HG03280 (cell line): ENCODE results near the gene SPPL3.
"Not testable (repeated sequence)": the region's sequence is repeated elsewhere in the genome, so short reads cannot be mapped to it uniquely, and the experiment has no call there.

Experiments
- ATAC-seq: cut with Tn5 transposase; IDR thresholded peaks from one replicate; pipeline ENCODE4 v1.9.1; 2021; ENCODE audit warnings: mild to moderate bottlenecking, moderate library complexity; ENCODE audit not compliant: unreplicated experiment

SPPL3 gene

DNA sequence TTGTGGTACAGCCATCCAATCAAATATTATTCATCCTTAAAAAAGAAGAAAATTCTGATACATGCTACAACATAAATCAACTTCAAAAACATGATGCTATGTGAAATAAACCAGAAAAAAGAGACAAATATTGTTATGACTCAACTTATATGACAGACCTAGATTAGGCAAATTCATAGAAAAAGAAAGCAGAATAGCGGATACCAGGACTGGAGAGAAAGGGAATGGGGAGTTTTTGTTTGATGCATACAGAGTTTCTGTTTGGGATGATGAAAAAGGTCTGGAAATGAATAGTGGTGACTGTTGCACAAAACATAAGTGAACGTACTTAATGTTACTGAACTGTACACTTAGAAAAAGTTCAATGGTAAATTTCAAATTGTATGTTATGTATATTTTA lies 82.3 kb downstream of the SPPL3 start:
- no peak for ATAC-seq

GRCh38 chr12:120820884-120821510 lies 83.2 kb downstream of the SPPL3 start:
- no peak for ATAC-seq

GRCh38 chr12:120818416-120818815 lies 85.7 kb downstream of the SPPL3 start:
- ATAC-seq: no peak

DNA sequence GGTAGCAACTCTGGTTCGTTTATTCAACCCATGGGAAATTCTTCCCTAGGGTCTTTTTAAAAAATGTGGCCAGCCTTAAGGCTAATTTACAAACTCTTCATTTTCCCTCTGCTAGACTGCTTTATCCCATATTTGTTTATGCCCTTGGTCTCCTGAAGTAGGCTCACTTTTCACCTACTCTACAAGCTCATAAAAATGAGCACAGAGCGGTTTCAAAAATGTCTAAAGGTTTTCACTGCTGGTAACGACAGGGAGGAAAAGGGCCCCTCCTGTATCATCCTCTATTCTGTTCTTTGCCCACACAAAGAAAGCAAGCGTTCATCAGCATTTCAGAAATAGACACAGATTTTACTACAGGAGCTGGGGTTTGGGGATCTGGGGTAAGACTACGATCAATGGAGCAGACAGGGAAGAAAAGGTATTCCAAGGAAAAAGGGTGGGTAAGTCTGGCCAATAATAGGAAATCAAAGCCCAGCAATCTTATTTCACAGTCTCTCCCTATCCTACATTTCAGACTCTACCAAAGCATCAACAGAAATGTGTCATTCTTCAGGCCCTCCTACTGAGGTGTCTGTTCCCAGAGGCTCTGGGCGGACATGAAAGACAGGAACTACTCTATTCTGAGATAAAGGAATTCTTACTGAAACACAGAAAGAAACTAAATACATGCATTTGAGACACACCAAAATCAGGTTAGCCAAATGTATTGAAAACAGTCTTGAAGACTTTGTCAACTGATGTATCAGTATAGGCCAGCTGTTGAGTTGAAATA lies 86.4 kb downstream of the SPPL3 start:
- no peak for ATAC-seq

DNA sequence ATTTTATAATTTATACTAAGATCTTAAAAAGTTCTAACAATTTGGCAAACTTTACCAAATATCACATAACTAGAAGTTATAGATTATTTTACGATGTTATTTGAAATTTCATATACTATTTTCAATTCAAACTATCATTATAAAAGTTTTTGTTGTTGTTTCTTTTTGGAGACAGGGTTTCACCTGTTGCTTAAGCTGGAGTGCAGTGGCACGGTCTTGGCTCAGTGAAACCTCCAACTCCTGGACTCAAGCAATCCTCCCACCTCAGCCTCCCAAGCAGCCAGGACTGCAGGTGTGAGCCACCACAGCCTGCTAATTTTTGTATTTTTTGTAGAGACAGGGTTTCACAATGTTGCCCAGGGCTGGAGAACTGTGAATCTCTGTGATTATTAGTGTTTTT lies 87.8 kb downstream of the SPPL3 start:
- no peak for ATAC-seq

DNA sequence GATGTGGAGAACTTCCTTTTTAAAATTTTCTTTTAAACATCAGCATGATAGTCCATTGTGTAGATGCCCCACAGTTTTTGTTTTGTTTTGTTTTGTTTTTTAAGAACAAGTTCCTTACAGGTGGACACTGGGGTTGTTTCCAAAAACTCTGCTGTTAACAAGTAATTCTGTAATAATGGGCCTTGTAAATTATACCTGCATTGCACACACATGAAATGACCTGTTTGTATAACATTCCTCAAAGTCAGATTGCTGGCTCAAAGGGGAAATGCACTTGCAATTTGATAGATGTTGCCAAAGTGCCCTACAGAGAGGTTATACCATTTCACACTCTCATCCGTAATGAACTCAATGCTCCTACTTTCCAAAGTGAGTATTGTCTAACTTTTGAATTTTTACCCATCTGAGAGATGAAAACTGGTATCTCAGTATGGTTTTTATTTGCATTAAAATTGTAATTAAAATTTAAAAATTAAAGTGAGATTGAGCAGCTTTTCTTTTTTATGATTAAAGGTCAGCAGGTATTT lies 89.2 kb downstream of the SPPL3 start:
- ATAC-seq: no peak

DNA sequence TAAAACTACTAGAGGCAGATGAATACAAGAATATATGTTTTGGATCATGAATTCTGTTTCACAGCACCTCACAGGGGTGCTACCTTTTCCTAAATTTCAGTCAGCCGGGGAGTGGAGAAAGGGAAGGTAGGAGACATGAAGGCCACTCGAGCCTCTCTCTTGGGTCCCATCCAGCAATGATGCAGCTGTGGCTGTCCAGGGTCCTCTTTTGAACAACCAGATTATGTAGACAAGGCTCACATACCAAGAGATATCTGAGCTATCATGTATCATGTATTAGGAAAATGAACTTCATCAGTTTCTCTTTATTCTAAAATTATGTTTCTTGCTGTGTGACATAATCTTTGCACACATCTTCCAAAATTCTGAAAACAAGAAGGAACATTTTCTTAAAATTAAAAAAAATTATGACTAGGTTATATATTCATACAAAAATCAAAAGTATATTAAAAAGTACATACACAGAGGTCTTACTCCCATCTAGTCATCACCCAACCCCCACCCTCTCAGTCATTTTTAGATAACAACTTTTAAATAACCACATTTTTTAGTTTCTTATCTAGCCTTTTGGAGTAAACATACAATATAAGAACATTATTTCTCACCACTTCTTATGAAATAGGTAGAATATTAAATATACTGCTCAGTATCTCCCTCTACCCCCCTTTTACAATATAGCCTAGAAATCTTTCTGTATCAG lies 89.8 kb downstream of the SPPL3 start:
- ATAC-seq: no peak

GRCh38 chr12:120813588-120814153 lies 90.5 kb downstream of the SPPL3 start:
- ATAC-seq: no peak

GRCh38 chr12:120810021-120810420 lies 94.1 kb downstream of the SPPL3 start:
- no peak for ATAC-seq

DNA sequence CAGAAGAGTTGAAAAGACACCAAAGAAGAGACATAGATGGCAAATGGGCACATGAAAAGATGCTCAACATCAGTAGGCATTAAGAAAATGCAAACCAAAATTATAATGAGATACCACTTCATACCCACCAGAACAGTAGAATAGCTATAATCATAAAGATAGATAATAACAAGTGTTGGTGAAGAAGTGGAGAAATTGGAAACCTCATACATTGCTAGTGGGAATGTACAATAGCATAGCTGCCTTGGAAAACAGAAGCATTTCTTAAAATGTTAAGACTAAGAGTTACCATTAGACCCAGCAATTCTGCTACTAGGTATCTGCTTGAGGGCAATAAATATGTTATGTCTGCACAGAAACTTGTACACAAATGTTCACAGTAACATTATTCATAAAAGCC lies 99.7 kb downstream of the SPPL3 start:
- no peak for ATAC-seq

DNA sequence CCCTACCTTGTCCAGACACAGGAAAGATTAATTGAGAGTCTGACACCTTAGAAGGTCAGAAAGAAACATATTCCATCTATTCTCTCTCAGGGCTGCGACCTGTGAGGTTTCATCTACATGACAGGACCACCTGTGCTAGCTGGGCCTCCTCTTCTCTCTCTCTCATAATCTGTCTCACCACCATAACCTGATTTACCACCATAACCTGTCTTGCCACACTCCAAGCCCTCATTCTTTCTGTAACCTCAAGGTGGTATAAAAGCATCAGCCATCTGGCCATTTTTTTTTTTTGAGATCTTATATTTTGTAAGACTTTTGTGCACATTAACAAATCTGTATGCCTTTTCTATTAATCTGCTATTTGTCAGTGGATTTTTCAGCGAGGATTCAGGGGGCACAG lies 103.0 kb downstream of the SPPL3 start:
- ATAC-seq: no peak

GRCh38 chr12:120800665-120801064 lies 103.5 kb downstream of the SPPL3 start:
- ATAC-seq: no peak

- no peak for ATAC-seq
Observed at GRCh38 chr12:120799243-120800045, 104.7 kb downstream of the SPPL3 start.

DNA sequence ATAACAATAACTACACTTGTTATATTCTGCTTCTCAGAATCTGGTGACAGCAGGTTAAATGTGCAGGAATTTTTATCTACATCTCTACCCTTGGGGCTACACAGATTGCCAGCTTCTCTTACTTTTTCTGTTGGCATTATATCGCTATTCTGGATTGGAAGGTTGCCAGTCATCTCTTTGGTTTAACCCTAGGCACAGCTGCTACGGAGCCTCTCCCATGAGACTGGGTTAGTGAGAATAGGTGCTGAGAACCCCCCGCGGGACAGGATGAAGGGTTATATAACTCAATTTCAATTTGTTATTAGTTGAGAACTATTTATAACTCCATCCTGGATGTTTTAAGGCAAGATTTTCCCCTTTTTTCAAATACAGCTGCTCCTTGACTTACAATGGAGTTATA lies 105.5 kb downstream of the SPPL3 start:
- no peak for ATAC-seq

DNA sequence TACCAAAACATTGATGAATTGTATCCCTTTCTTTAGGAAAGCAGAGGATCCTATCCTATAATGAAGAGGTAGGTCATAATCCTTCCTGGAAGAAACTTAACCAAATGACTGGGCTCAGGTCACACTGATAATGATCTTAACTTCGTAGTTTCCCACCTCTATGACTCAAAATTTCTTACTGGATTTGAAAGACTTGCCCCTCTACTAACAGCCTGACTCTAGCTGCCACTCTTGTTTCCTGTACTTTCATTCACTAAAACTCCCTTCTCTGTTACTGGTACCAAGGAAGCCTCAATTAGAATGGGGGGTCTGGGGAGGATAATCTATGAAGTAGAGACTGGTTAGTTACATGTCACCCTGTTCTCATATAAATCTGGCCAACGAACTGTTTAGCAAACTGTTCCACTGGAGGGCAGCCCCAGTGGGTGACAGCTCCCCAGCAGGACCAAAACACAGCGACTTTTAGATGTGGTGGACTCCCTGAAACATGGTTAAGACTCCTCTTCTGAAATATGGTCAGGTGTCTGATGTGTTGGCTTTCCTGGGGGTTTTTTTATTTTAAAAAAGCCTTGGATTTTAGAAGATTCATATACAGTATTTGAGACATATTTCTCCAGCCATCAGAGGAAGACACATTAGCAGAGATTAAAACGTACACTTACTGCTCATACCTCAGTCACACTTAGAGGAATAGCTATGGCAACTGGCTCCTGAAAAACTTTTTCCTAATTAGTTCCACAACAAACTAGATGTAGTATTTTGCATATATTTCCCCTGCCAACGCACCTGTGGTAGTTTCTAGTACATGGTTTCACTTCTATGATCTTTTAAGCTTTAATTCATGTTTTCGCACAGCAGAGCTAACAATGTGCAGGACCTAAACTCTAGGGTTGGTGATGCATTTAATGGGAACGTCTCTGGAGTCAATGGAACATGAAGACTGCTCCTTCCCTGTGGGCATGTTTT lies 106.2 kb downstream of the SPPL3 start:
- ATAC-seq: no peak

- ATAC-seq: no peak
Observed at GRCh38 chr12:120795441-120796178, 108.5 kb downstream of the SPPL3 start.

DNA sequence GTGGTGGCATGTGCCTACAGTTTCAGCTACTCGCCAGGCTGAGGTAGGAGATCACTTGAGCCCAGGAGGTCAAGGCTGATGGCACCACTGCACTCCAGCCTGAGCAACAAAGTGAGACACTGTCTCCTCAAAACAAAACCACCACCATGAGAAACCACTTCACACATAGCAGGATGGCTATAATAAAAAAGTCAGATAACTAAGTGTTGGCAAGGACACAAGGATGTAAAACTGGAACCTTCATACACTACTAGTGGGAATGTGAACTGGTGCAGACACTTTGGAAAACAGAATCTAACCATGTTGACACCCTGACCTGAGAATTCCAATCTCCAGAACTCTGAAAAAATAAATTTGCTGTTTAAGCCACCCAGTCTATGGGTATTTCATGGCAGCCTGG lies 110.8 kb downstream of the SPPL3 start:
- ATAC-seq: no peak

DNA sequence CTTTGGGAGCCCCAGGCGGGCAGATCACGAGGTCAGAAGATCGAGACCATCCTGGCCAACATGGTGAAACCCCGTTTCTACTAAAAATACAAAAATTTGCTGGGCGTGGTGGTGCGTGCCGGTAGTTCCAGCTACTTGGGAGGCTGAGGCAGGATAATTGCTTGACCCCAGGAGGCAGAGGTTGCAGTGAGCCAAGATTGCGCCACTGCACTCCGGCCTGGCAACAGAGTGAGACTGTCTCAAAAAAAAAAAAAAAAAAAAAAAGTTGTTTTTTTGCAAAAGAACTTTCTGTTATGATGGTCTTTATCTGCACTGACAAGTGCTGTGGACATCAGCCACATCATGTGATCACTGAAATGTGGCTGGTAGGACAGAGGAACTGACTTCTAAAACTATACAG lies 111.7 kb downstream of the SPPL3 start:
- ATAC-seq: not testable (repeated sequence)

GRCh38 chr12:120791669-120792176 lies 112.4 kb downstream of the SPPL3 start:
- no peak for ATAC-seq
